Brain microvascular endothelial cell (primary cell): ENCODE measurements around the gene ADAMTSL3.

Experiments used
- DNase-seq: peaks from one replicate; pipeline ENCODE4 v3.0.0-alpha.2; 2020
- H3K27ac ChIP-seq: fragments of 250-450 bp; sonication (Bioruptor Pico); 2 replicates; pipeline ENCODE4 v1.5.1; 2020; ENCODE audit warnings: mild to moderate bottlenecking, moderate library complexity
- H3K27me3 ChIP-seq: fragments of 250-450 bp; sonication (Bioruptor Pico); replicated peaks from 2 replicates; pipeline ENCODE4 v1.5.1; 2020; ENCODE audit warnings: mild to moderate bottlenecking
- H3K36me3 ChIP-seq: fragments of 250-450 bp; sonication (Bioruptor Pico); replicated peaks from 2 replicates; pipeline ENCODE4 v1.5.1; 2020; ENCODE audit warnings: mild to moderate bottlenecking
- H3K4me3 ChIP-seq: 2 replicates; pipeline ENCODE4 v1.5.1; 2011; ENCODE audit warnings: low read depth, mild to moderate bottlenecking, control low read depth, low read length, moderate library complexity
- in situ Hi-C: cut with HindIII; loops from 2 replicates; pipeline ENCODE4 v1.10.0; 2017; ENCODE audit warnings: low sequenced_read_pairs, low pct_ligation_motif_present
- TF ChIP-seq, protein P1 (sequence below): IDR thresholded peaks from 2 replicates; pipeline ENCODE4 v1.5.1; 2011; ENCODE audit warnings: low read depth, mild to moderate bottlenecking, moderate library complexity, low read length, control low read depth, inconsistent platforms; ENCODE audit errors: missing control alignments

The ADAMTSL3 gene

GRCh38 chr15:83846847-83847246 is 192.9 kb downstream of the ADAMTSL3 start:
- Histone ChIP-seq H3K27ac (no peak overlapping the region), H3K4me3 (no peak overlapping the region), H3K36me3 (no peaks in the 10 kb centered on the region), H3K27me3 (no peaks in the 10 kb centered on the region)
- TF ChIP-seq, protein P1, sequence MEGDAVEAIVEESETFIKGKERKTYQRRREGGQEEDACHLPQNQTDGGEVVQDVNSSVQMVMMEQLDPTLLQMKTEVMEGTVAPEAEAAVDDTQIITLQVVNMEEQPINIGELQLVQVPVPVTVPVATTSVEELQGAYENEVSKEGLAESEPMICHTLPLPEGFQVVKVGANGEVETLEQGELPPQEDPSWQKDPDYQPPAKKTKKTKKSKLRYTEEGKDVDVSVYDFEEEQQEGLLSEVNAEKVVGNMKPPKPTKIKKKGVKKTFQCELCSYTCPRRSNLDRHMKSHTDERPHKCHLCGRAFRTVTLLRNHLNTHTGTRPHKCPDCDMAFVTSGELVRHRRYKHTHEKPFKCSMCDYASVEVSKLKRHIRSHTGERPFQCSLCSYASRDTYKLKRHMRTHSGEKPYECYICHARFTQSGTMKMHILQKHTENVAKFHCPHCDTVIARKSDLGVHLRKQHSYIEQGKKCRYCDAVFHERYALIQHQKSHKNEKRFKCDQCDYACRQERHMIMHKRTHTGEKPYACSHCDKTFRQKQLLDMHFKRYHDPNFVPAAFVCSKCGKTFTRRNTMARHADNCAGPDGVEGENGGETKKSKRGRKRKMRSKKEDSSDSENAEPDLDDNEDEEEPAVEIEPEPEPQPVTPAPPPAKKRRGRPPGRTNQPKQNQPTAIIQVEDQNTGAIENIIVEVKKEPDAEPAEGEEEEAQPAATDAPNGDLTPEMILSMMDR = no peak
- in situ Hi-C loops = no loop called here
- peak; percentile 49 for DNase-seq

DNA sequence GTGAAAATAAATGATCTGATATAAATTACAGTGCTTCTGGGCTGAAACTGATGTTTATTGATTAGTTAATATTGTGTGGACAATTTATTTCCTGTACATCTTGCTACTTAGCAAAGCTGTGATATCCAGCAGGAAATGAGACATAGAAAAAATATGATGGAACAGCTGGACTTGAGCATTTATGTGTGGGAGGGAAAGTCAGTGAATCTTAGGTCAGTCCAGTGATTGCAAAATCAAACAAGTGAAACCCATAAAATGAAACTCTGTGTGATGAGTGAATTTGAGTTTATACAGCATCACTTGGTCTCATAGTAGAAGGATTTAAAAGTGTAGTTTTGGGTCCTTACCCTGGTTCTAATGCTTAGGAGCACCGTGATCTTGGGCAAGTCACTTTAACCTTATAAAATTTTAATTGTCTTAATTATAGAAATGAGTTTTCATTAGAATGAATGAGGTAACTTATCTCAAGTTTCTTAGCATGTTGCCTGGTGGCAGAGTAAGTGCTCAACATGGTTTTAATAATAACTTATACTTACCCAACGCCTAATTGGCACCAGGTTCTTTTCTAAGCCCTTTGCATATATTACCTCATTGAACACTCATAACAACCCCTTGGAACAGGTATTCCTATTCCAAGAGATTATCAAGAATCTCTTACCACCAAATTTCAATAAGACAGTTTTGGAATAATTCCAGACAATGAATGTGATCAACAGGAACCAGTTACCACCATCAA is 194.6 kb downstream of the ADAMTSL3 start:
- H3K36me3 ChIP-seq = no peaks in the 10 kb centered on the region
- TF ChIP-seq, protein P1 = no peak
- H3K4me3 ChIP-seq = no peak overlapping the region
- peak overlapping the region; percentile 84 for H3K27ac ChIP-seq
- peak; percentile 75 for DNase-seq
- no peaks in the 10 kb centered on the region for H3K27me3 ChIP-seq
- in situ Hi-C loops = no loop called here

- no peak overlapping the region for H3K27ac ChIP-seq
- H3K27me3 ChIP-seq = no peaks in the 10 kb centered on the region
- no peaks in the 10 kb centered on the region for H3K36me3 ChIP-seq
- no peak for DNase-seq
- H3K4me3 ChIP-seq = no peak overlapping the region
- in situ Hi-C loops = no loop called here
- TF ChIP-seq, protein P1 = no peak
Observed at GRCh38 chr15:83850015-83850414, 196.1 kb downstream of the ADAMTSL3 start.

- TF ChIP-seq, protein P1 = no peak
- Histone ChIP-seq H3K4me3 (no peak overlapping the region), H3K27ac (no peak overlapping the region), H3K27me3 (no peaks in the 10 kb centered on the region), H3K36me3 (no peaks in the 10 kb centered on the region)
- in situ Hi-C loops = no loop called here
- DNase-seq = no peak
Observed at GRCh38 chr15:83850501-83851245, 196.8 kb downstream of the ADAMTSL3 start.

- no peak overlapping the region for H3K27ac ChIP-seq
- in situ Hi-C loops = no loop called here
- H3K27me3 ChIP-seq = no peaks in the 10 kb centered on the region
- DNase-seq = no peak
- no peaks in the 10 kb centered on the region for H3K36me3 ChIP-seq
- no peak overlapping the region for H3K4me3 ChIP-seq
- TF ChIP-seq, protein P1 = no peak
Observed at GRCh38 chr15:83853232-83853631, 199.3 kb downstream of the ADAMTSL3 start.

- DNase-seq = peak; percentile 28
- TF ChIP-seq, protein P1 = no peak
Observed at GRCh38 chr15:83854321-83854720, 200.4 kb downstream of the ADAMTSL3 start.

More at GRCh38 chr15:83854321-83854720, 200.4 kb downstream of the ADAMTSL3 start:
- Histone ChIP-seq H3K27ac (no peak overlapping the region), H3K36me3 (no peaks in the 10 kb centered on the region), H3K27me3 (no peaks in the 10 kb centered on the region), H3K4me3 (no peak overlapping the region)
- in situ Hi-C loops = no loop called here
